IMR-90 (cell line): ENCODE results near the gene OR5B21. TPM values are rescaled to one million over a fixed set of nuclear protein-coding genes. Genes with fewer than 3 reads are reported as not detected.
A peak's percentile ranks its signal among the peaks of the same experiment; 100 is the strongest.

Experiments
- ATAC-seq: fragments of 200-7000 bp; cut with Tn5 transposase; 2 replicates; pipeline ENCODE4 v1.9.1; 2020; ENCODE audit warnings: low read depth, mild to moderate bottlenecking, moderate library complexity
- BruUV-seq: library from RNA; stranded (reverse); fragments of 400-500 nt; replicated peaks from 2 replicates; lab custom pipeline; 2021; lab: Mats Ljungman, UMichigan
- CTCF ChIA-PET: fragments of 300-600 bp; formaldehyde crosslinking; extraction: SDS; loops from one replicate; lab custom pipeline; 2021; ENCODE audit warnings: antibody characterized with exemption; lab: Yijun Ruan, JAX
- POLR2A ChIA-PET: fragments of 300-600 bp; sonication (Branson Sonifier 250); formaldehyde crosslinking; loops from one replicate; lab custom pipeline; 2022; ENCODE audit warnings: antibody characterized with exemption; ENCODE audit not compliant: unreplicated experiment; lab: Charles Lee
- DNase-seq: peaks from one replicate; pipeline ENCODE4 v3.0.0; 2013
- H2AFZ ChIP-seq: replicated peaks from 2 replicates; pipeline ENCODE3; 2013; ENCODE audit warnings: low read length, mild to moderate bottlenecking; ENCODE audit not compliant: poor library complexity
- H2AK5ac ChIP-seq: 2 replicates; pipeline ENCODE4 v1.6.1; 2013; ENCODE audit warnings: low read depth, low read length, inconsistent platforms
- H2AK9ac ChIP-seq: replicated peaks from 2 replicates; pipeline ENCODE3; 2013; ENCODE audit warnings: mild to moderate bottlenecking, low read depth, low read length, moderate library complexity; ENCODE audit not compliant: poor library complexity
- H2BK120ac ChIP-seq: 2 replicates; pipeline ENCODE4 v1.6.1; 2013; ENCODE audit warnings: low read depth, low read length, inconsistent platforms
- H2BK15ac ChIP-seq: 3 replicates; pipeline ENCODE4 v1.6.1; 2013; ENCODE audit warnings: low read depth, low read length, inconsistent platforms
- H2BK20ac ChIP-seq: 2 replicates; pipeline ENCODE4 v1.6.1; 2013; ENCODE audit warnings: low read depth, mild to moderate bottlenecking, inconsistent platforms, low read length, moderate library complexity
- H2BK5ac ChIP-seq: 2 replicates; pipeline ENCODE4 v1.6.1; 2013; ENCODE audit warnings: mild to moderate bottlenecking, low read depth, low read length, inconsistent platforms; ENCODE audit not compliant: poor library complexity, severe bottlenecking
- H3K14ac ChIP-seq: replicated peaks from 2 replicates; pipeline ENCODE4 v1.6.1; 2013; ENCODE audit warnings: low read depth, low read length, inconsistent platforms
- H3K18ac ChIP-seq: 2 replicates; pipeline ENCODE4 v1.6.1; 2013; ENCODE audit warnings: low read depth, low read length, control low read depth
- H3K23ac ChIP-seq: 2 replicates; pipeline ENCODE4 v1.6.1; 2013; ENCODE audit warnings: low read depth, low read length, inconsistent platforms
- H3K27ac ChIP-seq: 2 replicates; pipeline ENCODE4 v1.5.1; 2013; ENCODE audit warnings: mild to moderate bottlenecking, control low read depth, low read length; ENCODE audit not compliant: insufficient read depth
- H3K27me3 ChIP-seq: 2 replicates; pipeline ENCODE4 v1.6.1; 2013; ENCODE audit warnings: low read length; ENCODE audit not compliant: control insufficient read depth, insufficient read depth
- H3K36me3 ChIP-seq: 2 replicates; pipeline ENCODE4 v1.6.1; 2013; ENCODE audit warnings: low read length, mixed read lengths; ENCODE audit not compliant: control insufficient read depth, insufficient read depth
- H3K4ac ChIP-seq: 2 replicates; pipeline ENCODE4 v1.6.1; 2013; ENCODE audit warnings: low read depth, low read length, inconsistent platforms
- H3K4me1 ChIP-seq: 2 replicates; pipeline ENCODE4 v1.6.1; 2013; ENCODE audit warnings: low read length, mixed read lengths; ENCODE audit not compliant: control insufficient read depth, insufficient read depth
- H3K4me2 ChIP-seq: 2 replicates; pipeline ENCODE4 v1.6.1; 2013; ENCODE audit warnings: low read depth, mild to moderate bottlenecking, control low read depth, low read length, moderate library complexity
- H3K4me3 ChIP-seq: 2 replicates; pipeline ENCODE4 v1.5.1; 2013; ENCODE audit warnings: low read depth, mild to moderate bottlenecking, control low read depth, low read length, moderate library complexity; ENCODE audit not compliant: insufficient read depth
- H3K56ac ChIP-seq: 2 replicates; pipeline ENCODE4 v1.6.1; 2013; ENCODE audit warnings: low read length, inconsistent platforms; ENCODE audit not compliant: insufficient read depth; ENCODE audit errors: extremely low read depth
- H3K79me1 ChIP-seq, 2 experiments: 2 replicates each; pipeline ENCODE4 v1.6.1; 2013; ENCODE audit warnings: low read length in 2 of 2, inconsistent platforms in 1 of 2, low read depth in 1 of 2
- H3K9ac ChIP-seq: 2 replicates; pipeline ENCODE4 v1.6.1; 2013; ENCODE audit warnings: low read depth, low read length, control low read depth
- H3K9me1 ChIP-seq: 2 replicates; pipeline ENCODE4 v1.6.1; 2013; ENCODE audit warnings: low read length, inconsistent platforms; ENCODE audit not compliant: insufficient read depth
- H3K9me3 ChIP-seq: 2 replicates; pipeline ENCODE4 v1.6.1; 2013; ENCODE audit warnings: low read length; ENCODE audit not compliant: control insufficient read depth, insufficient read depth
- H4K20me1 ChIP-seq: 2 replicates; pipeline ENCODE4 v1.6.1; 2013; ENCODE audit warnings: low read length, inconsistent platforms; ENCODE audit not compliant: insufficient read depth
- H4K5ac ChIP-seq: 2 replicates; pipeline ENCODE4 v1.6.1; 2013; ENCODE audit warnings: mild to moderate bottlenecking, low read depth, low read length, control low read depth
- H4K8ac ChIP-seq, 2 experiments: 2 replicates each; pipeline ENCODE4 v1.6.1; 2013; ENCODE audit warnings: low read depth in 2 of 2, low read length in 2 of 2, control low read depth in 1 of 2, inconsistent platforms in 1 of 2
- H4K91ac ChIP-seq: 2 replicates; pipeline ENCODE4 v1.6.1; 2013; ENCODE audit warnings: low read depth, low read length, inconsistent platforms; ENCODE audit not compliant: insufficient read depth
- BHLHE40 ChIP-seq: fragments of 150-350 bp; IDR thresholded peaks from 2 replicates; pipeline ENCODE4 v1.6.1; 2016; ENCODE audit warnings: mild to moderate bottlenecking, low read depth, low read length
- CEBPB ChIP-seq: IDR thresholded peaks from 2 replicates; pipeline ENCODE4 v1.6.1; 2012; ENCODE audit warnings: low read depth, low read length, improper control_type of control experiment
- WGBS, 2 experiments: methylation state at CpG; one replicate each; pipeline versions ENCODE4 v1.1.5 to v1.1.7; 2013; ENCODE audit warnings: missing lambda C conversion rate in 2 of 2; ENCODE audit not compliant: insufficient read length in 1 of 2; ENCODE audit errors: extremely low coverage in 2 of 2; 5-methylcytosine and 5-hydroxymethylcytosine counted together
- dilution Hi-C: fragments of 300-500 bp; cut with HindIII; formaldehyde crosslinking; loops from one replicate; pipeline ENCODE4 v1.14.3; 2018; ENCODE audit warnings: low sequenced_read_pairs; ENCODE audit not compliant: unreplicated experiment
- in situ Hi-C: fragments of 300-500 bp; cut with MboI; formaldehyde crosslinking; loops from 3 replicates; pipeline ENCODE4 v1.14.3; 2019; ENCODE audit warnings: low sequenced_read_pairs, inconsistent platforms, mixed read lengths
- intact Hi-C: fragments of 100-400 bp; cut with micrococcal nuclease; formaldehyde crosslinking; loops from 2 replicates; pipeline ENCODE4 v1.10.0; 2022
- polyA plus RNA-seq, 3 experiments: library from polyadenylated mRNA; depleted of rRNA; stranded (reverse); fragments of >200 nt; gene quantifications; 2 replicates each; pipeline ENCODE4 v1.2.3, GENCODE V29; 2012; ENCODE audit warnings: low replicate concordance in 1 of 3
- total RNA-seq: library from RNA; depleted of rRNA; stranded (reverse); fragments of >200 nt; gene quantifications from 2 replicates; pipeline ENCODE4 v1.2.3, GENCODE V29; 2012

The OR5B21 gene
- total and polyA plus RNA-seq, 2 of the 4 experiments (the other 2 are of a cell fraction) = not detected

GRCh38 chr11:58497951-58498350 lies 10.0 kb downstream of the OR5B21 start:
- H2AK9ac ChIP-seq = no peak overlapping the region
- intact Hi-C loops (loop anchor here (10.0 kb wide), 1 partner anchor 183 kb away; no protein-coding TSS in a partner anchor), dilution Hi-C loops (no loop called here), in situ Hi-C loops (no loop called here)
- no peak overlapping the region for H3K4me3 ChIP-seq
- peak overlapping the region; percentile 59 for H2BK5ac ChIP-seq
- no peak overlapping the region for H3K4me2 ChIP-seq
- H3K9ac ChIP-seq = no peak overlapping the region
- ChIA-PET CTCF (interaction anchor here (0.9 kb wide), 1 partner anchor 16 kb away, joined by 3 read pairs; no protein-coding TSS in a partner anchor), POLR2A (no interaction called here)
- peak overlapping the region; percentile 70 for H2BK20ac ChIP-seq
- no peaks in the 10 kb centered on the region for H4K20me1 ChIP-seq
- H3K9me3 ChIP-seq = no peaks in the 10 kb centered on the region
- no TSS peak for BruUV-seq
- peak overlapping the region; percentile 10; the same call in 2 of the 3 replicates for H2BK15ac ChIP-seq
- no peaks in the 10 kb centered on the region for H3K27me3 ChIP-seq
- TF ChIP-seq CEBPB = no peak
- no peak for TF ChIP-seq BHLHE40
- WGBS, 2 experiments = no CpG with 5 or more reads among the region's 2 CpGs
- peak overlapping the region; percentile 58 for H4K91ac ChIP-seq
- H3K79me1 ChIP-seq = no peaks in the 10 kb centered on the region
- H3K14ac ChIP-seq = peak overlapping the region; percentile 36; the same call in 1 of the 2 replicates
- no peaks in the 10 kb centered on the region; the same call in 1 of the 2 replicates for H3K9me1 ChIP-seq
- no peaks in the 10 kb centered on the region for H3K36me3 ChIP-seq
- H2AK5ac ChIP-seq = peak overlapping the region; percentile 48
- peak overlapping the region; percentile 65 for H4K5ac ChIP-seq
- H2BK120ac ChIP-seq = peak overlapping the region; percentile 21
- peak overlapping the region; percentile 58 for H3K18ac ChIP-seq
- H3K4me1 ChIP-seq = peaks cover 14% of the 10 kb centered on the region; the same call in 1 of the 2 replicates
- peak overlapping the region; percentile 80 for H3K4ac ChIP-seq
- H4K8ac ChIP-seq = peak overlapping the region; percentile 64 to 85; a peak in 3 of 4 replicates
- H3K27ac ChIP-seq = peak overlapping the region; percentile 2; the same call in 1 of the 2 replicates
- H3K23ac ChIP-seq = peak overlapping the region; percentile 57; the same call in 1 of the 2 replicates
- H2AFZ ChIP-seq = no peak overlapping the region
- no peak overlapping the region for H3K56ac ChIP-seq
- no peak for ATAC-seq
- no peak for DNase-seq
